Body of pancreas (tissue), 4 donors: ENCODE data around the gene IQGAP2.

Experiments used
- CTCF ChIP-seq, 7 experiments: fragments of 450-650 bp in 4 of 7; fragments of 200-600 bp in 3 of 7; sonication (generic) in 3 of 7; IDR thresholded peaks; one replicate each; pipeline ENCODE4 v1.5.1; 2016 to 2019; ENCODE audit warnings: antibody characterized with exemption in 7 of 7
- POLR2A ChIP-seq, 3 donors: fragments of 450-650 bp; IDR thresholded peaks; one replicate each; pipeline ENCODE4 v1.6.1; 2016; ENCODE audit warnings: antibody characterized with exemption in 3 of 3, mild to moderate bottlenecking in 2 of 3

GRCh38 chr5:76717222-76718083 is 314.4 kb downstream of the IQGAP2 start:
- TF ChIP-seq CTCF (IDR thresholded peaks at IDR 0.05) (no peak), POLR2A (IDR thresholded peaks at IDR 0.05) (no peak)
